Mucosa of descending colon (tissue), 3 donors: ENCODE data around the gene FAM171A1. TPM values are rescaled to one million over a fixed set of nuclear protein-coding genes. Genes with fewer than 3 reads are reported as not detected.
"Not testable (repeated sequence)": the region's sequence is repeated elsewhere in the genome, so short reads cannot be mapped to it uniquely, and the experiment has no call there.

Experiments used
- ATAC-seq: fragments of 200-7000 bp; cut with Tn5 transposase; one replicate; pipeline ENCODE4 v1.9.1; 2020; ENCODE audit warnings: mild to moderate bottlenecking, moderate library complexity
- DNase-seq, 3 donors: peaks; one replicate each; pipeline ENCODE4 v3.0.0-alpha.2; 2020
- H3K36me3 ChIP-seq: fragments of 200-600 bp; one replicate; pipeline ENCODE4 v1.8.0; 2021; ENCODE audit warnings: low read depth, mild to moderate bottlenecking
- H3K4me1 ChIP-seq: fragments of 200-600 bp; one replicate; pipeline ENCODE4 v1.8.0; 2021; ENCODE audit warnings: low read depth, mild to moderate bottlenecking
- H3K4me3 ChIP-seq: fragments of 200-600 bp; one replicate; pipeline ENCODE4 v1.8.0; 2021; ENCODE audit warnings: mild to moderate bottlenecking
- H3K9me3 ChIP-seq: fragments of 200-600 bp; one replicate; pipeline ENCODE4 v1.8.0; 2021; ENCODE audit warnings: mild to moderate bottlenecking
- intact Hi-C, 2 donors: fragments of 100-400 bp; cut with DNase I in 1 of 2; cut with micrococcal nuclease in 1 of 2; formaldehyde crosslinking; loops; one replicate each; pipeline versions ENCODE4 v1.11.0 to v1.11.1; 2022; cut with DNase I, micrococcal nuclease
- long read RNA-seq, 2 donors: library from polyadenylated mRNA; unstranded; transcript quantifications; one replicate each; pipeline ENCODE4 v2.0.0, GENCODE V29; 2019 to 2021
- total RNA-seq, 3 donors: library from RNA; stranded (reverse); fragmentation: NEBNext Ultra II Directional in 2 of 3; extraction: Animal tissue kit (Norgen Biotek cat#: 25700) in 2 of 3; gene quantifications; one replicate each; pipeline versions ENCODE4 v1.2.1 to v1.2.4, GENCODE V29; 2021 to 2023
- TF ChIP-seq, protein P1 (sequence below): fragments of 200-600 bp; IDR thresholded peaks from one replicate; pipeline ENCODE4 v1.8.0; 2022; ENCODE audit warnings: antibody characterized with exemption, mild to moderate bottlenecking
- donor health status: DM: no; HTN: no; CAD: no; lungs with moderate emphysema.
- donor health status: DM: no; HTN: no; CAD: no.
- donor health status: DM: no; HTN: yes; CAD: no.

Gene FAM171A1
- total RNA-seq, result 10 to 100 TPM; 33.7 to 60.7 (median 50.4) TPM
- long read RNA-seq, donor 1, transcript FAM171A1-201 (8 exons, 3,952 nt), result major isoform, 21 of 51 reads
- long read RNA-seq, donor 1, partial matches to known transcripts, result 10 of 51 reads
- long read RNA-seq, donor 1, other reads (novel, unspliced or antisense), result 20 of 51 reads
- long read RNA-seq, donor 2, partial matches to known transcripts, result 1 of 6 reads
- long read RNA-seq, donor 2, other reads (novel, unspliced or antisense), result 5 of 6 reads

DNA sequence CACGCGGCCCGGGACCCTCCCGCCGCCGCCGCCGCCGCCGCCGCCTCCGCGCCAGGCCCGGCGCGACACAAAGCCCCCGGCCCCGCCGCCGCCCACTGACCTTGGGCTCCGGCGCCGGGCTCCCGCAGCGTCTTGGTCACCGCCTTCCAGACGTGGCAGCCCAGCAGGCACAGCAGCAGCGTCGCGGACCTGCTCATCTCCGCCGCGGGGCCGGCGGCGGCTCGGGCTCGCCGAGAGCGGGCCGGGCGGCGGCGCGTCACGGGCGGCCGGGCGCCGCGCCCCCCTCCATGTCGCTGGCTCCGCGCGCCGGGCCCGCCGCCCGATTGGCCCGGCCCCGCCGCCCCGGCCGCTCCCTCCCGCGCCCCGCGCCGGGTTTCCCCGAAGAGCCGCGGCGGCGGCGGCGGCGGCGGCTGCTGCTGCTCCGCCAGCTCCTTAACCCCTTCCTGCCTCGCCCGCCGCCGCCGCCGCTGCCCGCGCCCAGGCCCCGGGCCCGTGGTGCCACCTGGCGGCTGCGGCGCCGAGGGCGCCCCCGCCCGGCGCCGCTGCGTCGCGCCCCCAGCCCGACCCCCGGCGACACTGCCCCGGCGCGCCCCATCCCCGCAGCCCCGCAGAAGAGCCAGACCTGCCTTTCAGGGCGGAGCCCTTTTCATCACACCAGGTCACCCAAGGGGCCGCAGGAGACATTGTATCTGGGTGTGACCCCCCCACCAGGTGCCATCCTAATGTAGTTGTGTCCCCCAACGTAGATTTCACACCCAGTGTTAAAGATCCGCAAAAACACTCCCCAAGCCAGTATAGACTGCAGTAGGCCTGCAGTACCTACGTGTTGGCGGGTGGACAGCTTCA is at the start of gene FAM171A1:
Gene FAM171A1 (minus strand): TSS at position 434 of the 846 bp plus-strand sequence. CDS start 237 bp downstream, at position 197.
- intact Hi-C loops, result loop anchor here in 1 of 2 donors (10.0 kb wide), 1 partner anchor 156 kb away; no protein-coding TSS in a partner anchor

GRCh38 chr10:15420858-15421257 is 49.8 kb upstream of the FAM171A1 start:
- H3K4me1 ChIP-seq, result no peaks in the 10 kb centered on the region
- DNase-seq (no peak), ATAC-seq (no peak)
- no peak overlapping the region for H3K4me3 ChIP-seq
- TF ChIP-seq, protein P1, sequence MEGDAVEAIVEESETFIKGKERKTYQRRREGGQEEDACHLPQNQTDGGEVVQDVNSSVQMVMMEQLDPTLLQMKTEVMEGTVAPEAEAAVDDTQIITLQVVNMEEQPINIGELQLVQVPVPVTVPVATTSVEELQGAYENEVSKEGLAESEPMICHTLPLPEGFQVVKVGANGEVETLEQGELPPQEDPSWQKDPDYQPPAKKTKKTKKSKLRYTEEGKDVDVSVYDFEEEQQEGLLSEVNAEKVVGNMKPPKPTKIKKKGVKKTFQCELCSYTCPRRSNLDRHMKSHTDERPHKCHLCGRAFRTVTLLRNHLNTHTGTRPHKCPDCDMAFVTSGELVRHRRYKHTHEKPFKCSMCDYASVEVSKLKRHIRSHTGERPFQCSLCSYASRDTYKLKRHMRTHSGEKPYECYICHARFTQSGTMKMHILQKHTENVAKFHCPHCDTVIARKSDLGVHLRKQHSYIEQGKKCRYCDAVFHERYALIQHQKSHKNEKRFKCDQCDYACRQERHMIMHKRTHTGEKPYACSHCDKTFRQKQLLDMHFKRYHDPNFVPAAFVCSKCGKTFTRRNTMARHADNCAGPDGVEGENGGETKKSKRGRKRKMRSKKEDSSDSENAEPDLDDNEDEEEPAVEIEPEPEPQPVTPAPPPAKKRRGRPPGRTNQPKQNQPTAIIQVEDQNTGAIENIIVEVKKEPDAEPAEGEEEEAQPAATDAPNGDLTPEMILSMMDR, result no peak
- peaks cover 5% of the 10 kb centered on the region for H3K9me3 ChIP-seq
- intact Hi-C loops, result no loop called here
- no peaks in the 10 kb centered on the region for H3K36me3 ChIP-seq

More for the DNA sequence above, at the start of gene FAM171A1:
- Histone ChIP-seq H3K9me3 (no peaks in the 10 kb centered on the region), H3K4me3 (peak within 1 kb of the TSS; percentile 63), H3K4me1 (peaks cover 8% of the 10 kb centered on the region), H3K36me3 (no peaks in the 10 kb centered on the region)
- DNase-seq (peak; percentile 70 to 83 (median 77)), ATAC-seq (peak; percentile 92)
- TF ChIP-seq, protein P1, result no peak

- peaks cover 5% of the 10 kb centered on the region for H3K9me3 ChIP-seq
- TF ChIP-seq, protein P1, result peak; percentile 62
- H3K36me3 ChIP-seq, result no peaks in the 10 kb centered on the region
- no peaks in the 10 kb centered on the region for H3K4me1 ChIP-seq
- ATAC-seq (peak; percentile 71), DNase-seq (peak in 1 of 3 donors; percentile 57)
- intact Hi-C loops, result no loop called here
- no peak overlapping the region for H3K4me3 ChIP-seq
Measured at GRCh38 chr10:15419279-15419874, 48.3 kb upstream of the FAM171A1 start.

- H3K4me1 ChIP-seq, result no peaks in the 10 kb centered on the region
- ATAC-seq (no peak), DNase-seq (no peak)
- no peak overlapping the region for H3K4me3 ChIP-seq
- H3K36me3 ChIP-seq, result no peaks in the 10 kb centered on the region
- TF ChIP-seq, protein P1, result no peak
- H3K9me3 ChIP-seq, result peaks cover 5% of the 10 kb centered on the region
- intact Hi-C loops, result no loop called here
Measured at GRCh38 chr10:15416034-15416433, 44.9 kb upstream of the FAM171A1 start.

- peaks cover 2% of the 10 kb centered on the region for H3K9me3 ChIP-seq
- no peak for ATAC-seq
- H3K4me3 ChIP-seq, result no peak overlapping the region
- intact Hi-C loops, result no loop called here
- TF ChIP-seq, protein P1, result no peak
- H3K4me1 ChIP-seq, result no peaks in the 10 kb centered on the region
- no peak for DNase-seq
- H3K36me3 ChIP-seq, result no peaks in the 10 kb centered on the region
Measured at GRCh38 chr10:15411010-15411409, 39.9 kb upstream of the FAM171A1 start.

DNA sequence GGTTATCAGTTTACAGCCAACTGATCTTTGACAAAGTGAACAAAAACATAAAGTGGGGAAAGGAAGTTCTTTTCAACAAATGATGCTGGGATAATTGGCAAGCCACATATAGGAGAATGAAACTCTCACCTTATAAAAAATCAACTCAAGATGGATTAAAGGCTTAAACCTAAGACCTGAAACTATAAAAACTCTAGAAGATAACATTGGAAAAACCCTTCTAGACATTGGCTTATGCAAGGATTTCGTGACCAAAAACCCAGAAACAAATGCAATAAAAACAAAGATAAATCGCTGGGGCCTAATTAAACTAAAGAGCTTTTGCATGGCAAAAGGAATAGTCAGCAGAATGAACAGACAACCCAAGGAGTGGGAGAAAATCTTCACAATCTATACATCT is 38.3 kb upstream of the FAM171A1 start:
- H3K4me1 ChIP-seq, H3K36me3 ChIP-seq, H3K4me3 ChIP-seq, H3K9me3 ChIP-seq, intact Hi-C loops, DNase-seq, ATAC-seq: not testable (repeated sequence)
